WTC11 (cell line): ENCODE data around the gene TIGIT. TPM values are rescaled to one million over a fixed set of nuclear protein-coding genes. Genes with fewer than 3 reads are reported as not detected.

ENCODE experiments used
- ATAC-seq: fragments of 200-7000 bp; cut with Tn5 transposase; 2 replicates; pipeline ENCODE4 v1.10.0; 2021; ENCODE audit warnings: mild to moderate bottlenecking, moderate library complexity
- CTCF ChIA-PET: fragments of 300-600 bp; sonication (Branson Sonifier 250); formaldehyde crosslinking; loops from one replicate; lab custom pipeline; 2021; ENCODE audit warnings: antibody characterized with exemption; lab: Charles Lee
- POLR2A ChIA-PET: fragments of 350-600 bp; sonication (Branson Sonifier 250); formaldehyde crosslinking; loops from one replicate; lab custom pipeline; 2021; ENCODE audit warnings: antibody characterized with exemption; lab: Charles Lee
- DNase-seq: peaks from one replicate; pipeline ENCODE4 v3.0.0; 2021; ENCODE audit warnings: low spot score
- H3K27ac Mint-ChIP-seq: 2 replicates; pipeline ENCODE4 v1.8.0; 2021; ENCODE audit warnings: mixed read lengths
- H3K27me3 Mint-ChIP-seq: 2 replicates; pipeline ENCODE4 v1.8.0; 2021; ENCODE audit warnings: low read depth, mild to moderate bottlenecking, moderate library complexity, mixed read lengths
- H3K36me3 Mint-ChIP-seq: 2 replicates; pipeline ENCODE4 v1.8.0; 2021; ENCODE audit warnings: mixed read lengths
- H3K4me1 Mint-ChIP-seq: 2 replicates; pipeline ENCODE4 v1.8.0; 2022; ENCODE audit warnings: mixed read lengths
- H3K4me3 Mint-ChIP-seq: 2 replicates; pipeline ENCODE4 v1.8.0; 2021; ENCODE audit warnings: mild to moderate bottlenecking, moderate library complexity, mixed read lengths
- H3K9me3 Mint-ChIP-seq: 2 replicates; pipeline ENCODE4 v1.8.0; 2021; ENCODE audit warnings: mixed read lengths
- ATF6 ChIP-seq: sonication (generic); formaldehyde crosslinking; IDR thresholded peaks from 2 replicates; pipeline ENCODE4 v1.8.1; 2023; ENCODE audit warnings: mild to moderate bottlenecking, missing genetic modification reagents
- CDX4 ChIP-seq: fragments of 250-450 bp; sonication (Bioruptor Pico); IDR thresholded peaks from 2 replicates; pipeline ENCODE4 v1.9.0; 2021; ENCODE audit warnings: moderate library complexity, mild to moderate bottlenecking, inconsistent platforms, borderline replicate concordance
- CREM ChIP-seq: sonication (generic); formaldehyde crosslinking; IDR thresholded peaks from 2 replicates; pipeline ENCODE4 v1.8.1; 2022; ENCODE audit warnings: mild to moderate bottlenecking, missing genetic modification reagents, moderate library complexity
- CTCF ChIP-seq: fragments of 200-600 bp; IDR thresholded peaks from 2 replicates; pipeline ENCODE4 v1.8.0; 2022; ENCODE audit warnings: antibody characterized with exemption
- E2F4 ChIP-seq: sonication (generic); formaldehyde crosslinking; IDR thresholded peaks from 2 replicates; pipeline ENCODE4 v1.8.1; 2022; ENCODE audit warnings: low read depth, mild to moderate bottlenecking, moderate library complexity, missing genetic modification reagents, borderline replicate concordance
- GRHL2 ChIP-seq: fragments of 250-450 bp; sonication (Bioruptor Pico); IDR thresholded peaks from 2 replicates; pipeline ENCODE4 v1.8.0; 2022; ENCODE audit warnings: mild to moderate bottlenecking, moderate library complexity; ENCODE audit not compliant: insufficient replicate concordance, severe bottlenecking
- GTF2I ChIP-seq: fragments of 250-450 bp; sonication (Bioruptor Pico); conservative IDR thresholded peaks from 2 replicates; pipeline ENCODE4 v1.4.0; 2021; ENCODE audit warnings: mild to moderate bottlenecking
- JAZF1 ChIP-seq: fragments of 250-450 bp; sonication (Bioruptor Pico); IDR thresholded peaks from 2 replicates; pipeline ENCODE4 v1.9.0; 2021; ENCODE audit warnings: moderate library complexity, mild to moderate bottlenecking, inconsistent platforms
- MLX ChIP-seq: sonication (generic); formaldehyde crosslinking; IDR thresholded peaks from 2 replicates; pipeline ENCODE4 v1.8.1; 2023; ENCODE audit warnings: mild to moderate bottlenecking, missing genetic modification reagents, moderate library complexity
- PRDM15 ChIP-seq: sonication (generic); formaldehyde crosslinking; IDR thresholded peaks from 2 replicates; pipeline ENCODE4 v1.8.0; 2022; ENCODE audit warnings: missing genetic modification reagents
- PREB ChIP-seq: sonication (generic); formaldehyde crosslinking; IDR thresholded peaks from 2 replicates; pipeline ENCODE4 v1.8.1; 2022; ENCODE audit warnings: mild to moderate bottlenecking, missing genetic modification reagents, moderate library complexity, borderline replicate concordance
- RELA ChIP-seq: sonication (generic); formaldehyde crosslinking; IDR thresholded peaks from 2 replicates; pipeline ENCODE4 v1.8.1; 2022; ENCODE audit warnings: missing genetic modification reagents, mild to moderate bottlenecking, borderline replicate concordance
- RORB ChIP-seq: fragments of 250-450 bp; sonication (Bioruptor Pico); IDR thresholded peaks from 2 replicates; pipeline ENCODE4 v1.9.0; 2021; ENCODE audit warnings: mild to moderate bottlenecking
- SMAD3 ChIP-seq: sonication (generic); formaldehyde crosslinking; IDR thresholded peaks from 2 replicates; pipeline ENCODE4 v1.8.0; 2022; ENCODE audit warnings: missing genetic modification reagents, mild to moderate bottlenecking, borderline replicate concordance
- TP53 ChIP-seq: sonication (generic); formaldehyde crosslinking; IDR thresholded peaks from 2 replicates; pipeline ENCODE4 v1.8.1; 2023; ENCODE audit warnings: mild to moderate bottlenecking, missing genetic modification reagents
- ZNF138 ChIP-seq: sonication (generic); formaldehyde crosslinking; conservative IDR thresholded peaks from 2 replicates; pipeline ENCODE4 v1.8.1; 2022; ENCODE audit warnings: mild to moderate bottlenecking, moderate library complexity, missing genetic modification reagents
- ZNF232 ChIP-seq: sonication (generic); formaldehyde crosslinking; IDR thresholded peaks from 2 replicates; pipeline ENCODE4 v1.8.0; 2022; ENCODE audit warnings: mild to moderate bottlenecking, missing genetic modification reagents
- ZNF512 ChIP-seq: sonication (generic); formaldehyde crosslinking; IDR thresholded peaks from 2 replicates; pipeline ENCODE4 v1.8.1; 2022; ENCODE audit warnings: missing genetic modification reagents, borderline replicate concordance
- total RNA-seq: library from RNA; stranded (reverse); gene quantifications from 3 replicates; pipeline ENCODE4 v1.2.3, GENCODE V29; 2021

TIGIT gene
- total RNA-seq, 1 experiment from 2014 or later, result 0.04 TPM

- TF ChIP-seq CDX4 (CRISPR knock-in tag) (no peak), RORB (CRISPR knock-in tag) (no peak), E2F4 (no peak), GTF2I (CRISPR knock-in tag) (no peak), ZNF138 (no peak), RELA (no peak), PRDM15 (CRISPR knock-in tag) (no peak), JAZF1 (CRISPR knock-in tag) (no peak)
These were observed 6.3 kb downstream of the TIGIT start (continued) for GRCh38 chr3:114299941-114300624.

- DNase-seq (no peak), ATAC-seq (no peak)
- H3K27me3 Mint-ChIP-seq, result no peaks in the 10 kb centered on the region; the same call in 1 of the 2 replicates
- H3K9me3 Mint-ChIP-seq, result no peaks in the 10 kb centered on the region; the same call in 1 of the 2 replicates
- ChIA-PET CTCF (interaction anchor here (1.0 to 1.3 kb wide), 4 partner anchors 8 to 113 kb away, joined by 3 to 6 read pairs (median 4); no protein-coding TSS in a partner anchor), POLR2A (no interaction called here)
- no peak overlapping the region for H3K27ac Mint-ChIP-seq
- no peak overlapping the region for H3K4me3 Mint-ChIP-seq
- no peaks in the 10 kb centered on the region for H3K4me1 Mint-ChIP-seq
- TF ChIP-seq TP53 (CRISPR knock-in tag), result no peak
- no peaks in the 10 kb centered on the region for H3K36me3 Mint-ChIP-seq
These were observed 13.5 kb downstream of the TIGIT start for GRCh38 chr3:114307222-114307830.

- ChIA-PET POLR2A (no interaction called here), CTCF (interaction anchor here (0.6 to 1.3 kb wide), 5 partner anchors 9 to 1436 kb away, joined by 3 to 6 read pairs (median 4); no protein-coding TSS in a partner anchor)
- H3K27me3 Mint-ChIP-seq, result no peaks in the 10 kb centered on the region; the same call in 1 of the 2 replicates
- no peak for DNase-seq
- no peaks in the 10 kb centered on the region for H3K36me3 Mint-ChIP-seq
- no peak overlapping the region for H3K4me3 Mint-ChIP-seq
- no peak overlapping the region for H3K27ac Mint-ChIP-seq
- no peaks in the 10 kb centered on the region for H3K4me1 Mint-ChIP-seq
- no peaks in the 10 kb centered on the region; the same call in 1 of the 2 replicates for H3K9me3 Mint-ChIP-seq
- ATAC-seq, result no peak
- TF ChIP-seq PREB (CRISPR knock-in tag), result no peak
- no peak for TF ChIP-seq ZNF512
- no peak for TF ChIP-seq CREM
- TF ChIP-seq MLX (CRISPR knock-in tag), result no peak
- TF ChIP-seq CTCF, result no peak
- TF ChIP-seq GRHL2, result no peak
- no peak for TF ChIP-seq SMAD3
- TF ChIP-seq ATF6 (CRISPR knock-in tag), result no peak
- TF ChIP-seq ZNF232 (CRISPR knock-in tag), result no peak
- no peak for TF ChIP-seq JAZF1 (CRISPR knock-in tag)
These were observed 14.0 kb downstream of the TIGIT start for GRCh38 chr3:114307832-114308231.
